HG03457 (cell line): Measurements from ENCODE around the gene EDIL3.
"Not testable (repeated sequence)": the region's sequence is repeated elsewhere in the genome, so short reads cannot be mapped to it uniquely, and the experiment has no call there.

Experiments
- ATAC-seq: cut with Tn5 transposase; IDR thresholded peaks from one replicate; pipeline ENCODE4 v1.9.1; 2021; ENCODE audit warnings: moderate number of reproducible peaks; ENCODE audit not compliant: unreplicated experiment

Gene EDIL3

GRCh38 chr5:84378961-84379360 lies 5.7 kb downstream of the EDIL3 start:
- no peak for ATAC-seq

GRCh38 chr5:84378420-84378819 lies 6.3 kb downstream of the EDIL3 start:
- no peak for ATAC-seq

DNA sequence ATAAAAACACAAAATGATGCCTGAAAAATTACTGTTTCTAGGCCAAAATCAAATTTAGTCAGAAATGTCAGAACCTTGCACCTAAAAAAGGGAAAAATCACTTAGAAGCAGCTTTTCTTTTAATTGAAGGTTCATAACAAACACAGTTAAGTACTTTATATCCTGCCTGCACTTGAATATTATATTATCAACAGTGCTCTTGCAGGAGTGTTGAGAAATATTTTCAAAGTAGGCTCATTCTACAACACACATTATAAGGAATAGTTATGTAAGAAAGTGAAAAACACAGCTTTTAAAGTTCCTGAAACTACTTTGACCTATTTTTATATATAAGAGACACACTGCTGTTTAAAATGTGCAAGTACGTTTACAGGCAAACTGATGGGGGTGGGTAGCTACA lies 8.3 kb downstream of the EDIL3 start:
- no peak for ATAC-seq

- ATAC-seq: no peak
These were observed 10.1 kb downstream of the EDIL3 start for GRCh38 chr5:84374568-84374967.

DNA sequence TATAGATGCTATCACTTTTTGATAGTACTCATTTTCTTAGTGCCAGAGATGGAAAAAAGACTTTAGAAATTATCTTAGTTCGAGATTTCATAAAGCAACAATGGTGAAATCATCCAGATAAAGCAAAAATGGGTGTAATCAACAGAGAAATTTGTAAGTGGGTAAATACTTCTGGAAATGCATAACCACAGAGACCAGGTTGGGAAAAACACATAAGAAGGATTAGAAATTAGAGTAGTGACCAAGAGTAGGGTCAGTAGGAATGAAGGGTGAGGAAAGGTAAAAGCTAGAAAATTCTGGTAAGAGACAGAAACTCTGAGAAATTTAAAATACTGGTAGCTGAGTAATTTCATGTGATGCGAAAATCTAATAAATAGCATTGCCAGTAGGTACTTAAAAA lies 11.2 kb downstream of the EDIL3 start:
- no peak for ATAC-seq

DNA sequence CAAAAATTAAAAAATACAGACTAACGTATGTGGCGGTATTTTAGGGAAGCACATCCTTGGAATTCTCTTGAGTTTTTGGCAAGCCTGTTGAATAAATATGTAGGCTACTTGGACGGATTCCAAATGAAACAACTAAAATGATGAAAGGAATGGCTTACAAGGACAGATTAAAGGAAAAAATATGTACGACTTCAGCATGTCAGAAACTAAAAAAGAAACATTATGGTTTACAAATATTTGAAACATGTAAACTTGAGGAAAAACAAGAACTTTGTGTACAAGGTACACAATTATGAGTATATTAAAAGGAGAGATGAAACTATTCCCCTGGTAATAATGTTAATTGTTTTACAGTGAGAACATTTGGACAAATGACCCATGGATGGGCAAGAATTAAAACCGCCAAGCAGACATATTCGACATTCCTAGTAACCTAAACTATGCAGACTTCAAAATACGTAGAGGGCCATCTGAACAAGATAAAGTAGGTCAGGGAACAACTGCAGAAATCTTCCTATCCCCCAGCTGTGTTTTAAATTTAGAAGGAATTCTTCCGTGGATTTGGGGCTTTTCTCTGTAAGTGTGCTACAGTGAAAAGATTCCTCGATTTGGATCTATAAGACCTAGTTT lies 12.5 kb downstream of the EDIL3 start:
- ATAC-seq: no peak

DNA sequence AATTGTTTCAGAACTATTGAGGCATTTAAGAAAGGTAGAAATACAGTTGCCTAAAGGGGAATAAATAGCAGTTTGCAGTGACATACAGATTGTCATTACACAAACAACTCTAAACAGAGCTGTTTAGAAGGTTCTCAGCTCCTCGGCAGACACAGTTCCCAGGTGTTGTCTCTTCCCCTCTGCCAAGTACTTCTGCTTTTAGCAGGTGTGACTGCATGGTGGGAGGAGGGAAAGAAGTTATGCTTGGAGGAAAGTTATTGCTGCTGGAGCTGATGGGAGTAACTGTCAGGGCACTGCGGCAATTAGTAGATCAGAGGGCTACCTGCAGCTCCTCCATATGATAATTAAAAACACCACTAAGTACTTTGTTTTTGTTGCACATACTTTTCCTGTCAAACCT lies 14.5 kb downstream of the EDIL3 start:
- ATAC-seq: no peak

DNA sequence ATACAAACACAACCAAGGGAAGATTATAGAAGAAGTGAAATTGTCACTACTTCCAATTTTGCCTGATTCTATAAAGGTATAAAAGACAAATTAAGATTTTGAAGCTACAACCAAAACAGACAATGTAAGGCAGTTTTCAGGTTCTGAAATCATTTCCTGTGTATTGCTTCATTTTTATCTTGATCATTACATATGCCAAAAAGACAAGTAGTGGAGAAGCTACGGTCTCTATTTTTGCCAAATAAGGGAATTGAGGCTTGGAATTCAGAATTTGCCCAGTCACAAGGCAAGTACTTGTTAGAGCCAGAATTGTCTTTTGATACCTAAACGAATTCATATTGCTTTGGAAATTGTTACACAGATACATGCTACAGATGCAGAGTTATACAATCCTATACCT lies 20.6 kb downstream of the EDIL3 start:
- no peak for ATAC-seq

DNA sequence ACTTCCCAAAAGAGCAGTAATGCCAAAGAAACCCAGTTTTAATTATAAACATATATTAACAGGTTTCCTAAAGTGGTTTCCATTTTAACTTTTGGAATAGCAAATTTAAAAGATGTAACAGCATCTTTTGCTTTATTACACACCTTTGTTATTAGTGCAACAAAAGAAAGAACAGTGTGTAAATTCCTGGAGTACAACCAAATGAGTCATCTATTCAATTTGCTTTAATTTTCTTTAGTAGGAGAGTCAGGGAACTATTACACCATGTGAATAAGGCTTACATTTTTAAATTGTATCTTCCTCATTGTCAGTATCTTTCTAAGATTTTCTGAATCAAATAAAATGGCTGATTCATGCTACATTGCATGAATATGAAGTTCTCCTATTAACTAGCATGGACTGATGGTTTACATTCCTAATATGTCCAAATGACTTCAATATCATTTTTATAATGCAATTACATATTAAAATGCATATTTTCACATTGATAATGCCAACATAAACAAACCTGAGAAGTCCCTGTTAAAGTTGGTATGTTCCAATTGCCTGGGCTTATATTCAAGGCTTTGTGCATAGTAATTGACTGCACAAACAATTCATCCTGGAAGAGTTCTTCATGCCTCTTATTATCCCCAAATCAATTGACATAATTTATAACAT lies 22.5 kb downstream of the EDIL3 start:
- no peak for ATAC-seq

- ATAC-seq: no peak
These were observed 23.1 kb downstream of the EDIL3 start for GRCh38 chr5:84361572-84361971.

GRCh38 chr5:84360056-84360455 lies 24.6 kb downstream of the EDIL3 start:
- ATAC-seq: no peak

GRCh38 chr5:84354101-84354500 lies 30.6 kb downstream of the EDIL3 start:
- ATAC-seq: no peak

GRCh38 chr5:84344788-84345187 lies 39.9 kb downstream of the EDIL3 start:
- ATAC-seq: no peak

DNA sequence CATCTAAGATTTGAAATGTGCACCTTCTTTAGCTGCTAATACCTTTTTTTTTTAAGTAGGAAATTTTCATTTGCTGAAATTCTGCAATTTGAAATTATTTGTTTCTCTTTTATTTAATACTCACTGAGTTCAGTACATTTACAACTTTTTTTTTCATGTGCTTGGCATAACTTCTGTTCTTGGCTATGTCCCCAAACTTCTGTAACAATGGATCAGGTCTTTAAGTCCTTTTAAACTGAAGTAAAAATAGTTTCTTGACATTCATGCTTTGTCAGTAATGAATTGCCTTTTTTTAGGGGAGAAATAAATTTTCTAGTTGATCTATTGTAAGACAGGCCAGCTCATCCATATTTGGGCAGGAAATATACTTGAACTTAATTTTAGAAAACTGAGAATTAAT lies 41.5 kb downstream of the EDIL3 start:
- no peak for ATAC-seq

- ATAC-seq: no peak
These were observed 52.6 kb downstream of the EDIL3 start for GRCh38 chr5:84332106-84332505.

- ATAC-seq: no peak
These were observed 57.1 kb downstream of the EDIL3 start for GRCh38 chr5:84327591-84327990.

DNA sequence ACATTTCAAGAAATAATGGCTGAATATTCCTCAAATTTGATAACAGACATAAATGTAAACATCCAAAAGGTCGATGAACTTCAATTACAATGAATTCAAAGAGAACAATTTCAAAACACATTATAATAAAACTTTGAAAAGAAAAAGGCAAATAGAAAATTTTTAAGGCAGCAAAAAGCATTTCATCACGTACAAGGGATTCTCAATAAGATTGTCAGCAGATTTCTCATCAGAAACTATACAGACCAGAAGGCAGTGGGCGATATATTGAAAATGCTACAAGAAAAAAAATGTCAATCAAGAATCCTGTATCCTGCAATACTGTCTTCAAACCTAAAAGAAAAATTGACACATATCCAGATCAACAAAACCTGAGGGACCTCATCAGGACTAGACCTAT lies 62.0 kb downstream of the EDIL3 start:
- no peak for ATAC-seq

GRCh38 chr5:84317826-84318225 lies 66.9 kb downstream of the EDIL3 start:
- not testable (repeated sequence) for ATAC-seq

DNA sequence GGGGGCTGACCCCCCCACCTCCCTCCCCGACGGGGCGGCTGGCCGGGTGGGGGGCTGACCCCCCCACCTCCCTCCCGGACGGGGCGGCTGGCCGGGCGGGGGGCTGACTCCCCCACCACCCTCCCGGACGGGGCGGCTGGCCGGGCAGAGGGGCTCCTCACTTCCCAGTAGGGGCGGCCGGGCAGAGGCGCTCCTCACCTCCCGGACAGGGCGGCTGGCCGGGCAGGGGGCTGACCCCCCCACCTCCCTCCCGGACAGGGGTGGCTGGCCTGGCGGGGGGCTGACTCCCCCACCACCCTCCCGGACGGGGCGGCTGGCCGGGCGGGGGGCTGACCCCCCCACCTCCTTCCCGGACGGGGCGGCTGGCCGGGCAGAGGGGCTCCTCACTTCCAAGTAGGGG lies 72.4 kb downstream of the EDIL3 start:
- ATAC-seq: not testable (repeated sequence)

DNA sequence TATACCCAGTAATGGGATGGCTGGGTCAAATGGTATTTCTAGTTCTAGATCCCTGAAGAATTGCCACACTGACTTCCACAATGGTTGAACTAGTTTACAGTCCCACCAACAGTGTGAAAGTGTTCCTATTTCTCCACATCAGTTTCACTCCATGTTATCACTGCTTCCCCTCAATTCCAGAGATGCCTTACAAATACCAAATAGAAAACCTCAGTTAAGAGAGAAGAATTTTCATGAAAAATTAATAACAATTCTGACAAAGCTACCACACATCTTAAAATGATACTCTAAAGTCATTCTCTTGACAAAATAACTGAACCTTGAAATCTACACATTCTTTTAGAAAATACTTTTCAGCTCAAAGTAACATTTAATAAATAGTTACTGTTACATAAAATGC lies 74.8 kb downstream of the EDIL3 start:
- ATAC-seq: not testable (repeated sequence)

GRCh38 chr5:84306601-84307000 lies 78.1 kb downstream of the EDIL3 start:
- ATAC-seq: no peak

- ATAC-seq: no peak
These were observed 80.1 kb downstream of the EDIL3 start for GRCh38 chr5:84304599-84304998.

GRCh38 chr5:84303315-84303714 lies 81.4 kb downstream of the EDIL3 start:
- no peak for ATAC-seq
